ENCODE data around the gene CRYBG1. TPM values are rescaled to one million over a fixed set of nuclear protein-coding genes. Genes with fewer than 3 reads are reported as not detected.
A peak's percentile ranks its signal among the peaks of the same experiment; 100 is the strongest.

CRYBG1 gene
- total and polyA plus RNA-seq, 8 donors, result 9.9 to 37.1 (median 14.4) TPM

DNA sequence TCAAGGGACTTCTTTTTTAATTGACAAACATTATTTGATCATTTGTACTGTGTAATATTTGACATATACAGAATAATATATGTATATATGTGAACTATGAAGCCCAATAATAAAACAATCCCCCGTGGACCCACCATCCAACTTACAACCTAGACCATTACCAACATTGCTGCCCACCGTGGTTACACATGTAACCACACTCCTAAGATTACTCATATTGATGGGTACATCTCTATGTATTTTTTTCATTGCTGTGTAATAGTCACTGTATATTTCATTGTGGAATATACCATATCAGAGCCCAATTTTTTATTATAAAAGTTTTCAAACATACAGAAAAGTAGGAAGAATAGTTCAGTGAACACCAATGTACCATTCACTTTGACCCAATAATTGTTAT lies 174.5 kb downstream of the CRYBG1 start:
- TF ChIP-seq, protein P1, sequence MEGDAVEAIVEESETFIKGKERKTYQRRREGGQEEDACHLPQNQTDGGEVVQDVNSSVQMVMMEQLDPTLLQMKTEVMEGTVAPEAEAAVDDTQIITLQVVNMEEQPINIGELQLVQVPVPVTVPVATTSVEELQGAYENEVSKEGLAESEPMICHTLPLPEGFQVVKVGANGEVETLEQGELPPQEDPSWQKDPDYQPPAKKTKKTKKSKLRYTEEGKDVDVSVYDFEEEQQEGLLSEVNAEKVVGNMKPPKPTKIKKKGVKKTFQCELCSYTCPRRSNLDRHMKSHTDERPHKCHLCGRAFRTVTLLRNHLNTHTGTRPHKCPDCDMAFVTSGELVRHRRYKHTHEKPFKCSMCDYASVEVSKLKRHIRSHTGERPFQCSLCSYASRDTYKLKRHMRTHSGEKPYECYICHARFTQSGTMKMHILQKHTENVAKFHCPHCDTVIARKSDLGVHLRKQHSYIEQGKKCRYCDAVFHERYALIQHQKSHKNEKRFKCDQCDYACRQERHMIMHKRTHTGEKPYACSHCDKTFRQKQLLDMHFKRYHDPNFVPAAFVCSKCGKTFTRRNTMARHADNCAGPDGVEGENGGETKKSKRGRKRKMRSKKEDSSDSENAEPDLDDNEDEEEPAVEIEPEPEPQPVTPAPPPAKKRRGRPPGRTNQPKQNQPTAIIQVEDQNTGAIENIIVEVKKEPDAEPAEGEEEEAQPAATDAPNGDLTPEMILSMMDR (IDR thresholded peaks at IDR 0.05), result no peak
- Histone ChIP-seq H3K36me3 (peaks cover 0 to 54% of the 10 kb centered on the region in 2 donors), H3K9me3 (no peaks in the 10 kb centered on the region), H3K4me3 (no peak overlapping the region), H3K4me1 (peaks cover 0 to 49% of the 10 kb centered on the region in 2 donors), H3K27ac (no peak overlapping the region), H3K27me3 (no peaks in the 10 kb centered on the region)
- ATAC-seq (no peak), DNase-seq (no peak)
- intact Hi-C loops (cut with DNase I), result no loop called here

DNA sequence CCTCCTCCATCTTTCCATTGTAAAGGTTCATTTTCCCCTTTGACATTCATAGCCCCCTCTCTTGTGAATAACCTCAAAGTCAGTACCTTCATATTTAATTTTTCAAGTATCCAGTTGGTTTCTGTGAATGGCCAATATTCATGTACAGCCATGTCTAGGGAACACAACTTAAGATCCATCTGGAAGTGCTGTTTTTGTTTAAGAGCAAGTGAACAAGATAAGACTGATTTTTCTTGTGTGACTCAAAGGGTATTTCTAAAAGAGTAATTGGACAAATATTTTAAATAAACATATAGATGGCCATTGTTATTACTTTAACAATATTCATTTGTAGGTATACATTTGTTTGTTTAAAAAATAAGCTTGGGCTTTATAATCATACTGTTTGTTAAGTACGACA lies 175.8 kb downstream of the CRYBG1 start:
- Histone ChIP-seq H3K4me3 (no peak overlapping the region), H3K27me3 (no peaks in the 10 kb centered on the region), H3K36me3 (peaks cover 0 to 42% of the 10 kb centered on the region in 2 donors), H3K9me3 (no peaks in the 10 kb centered on the region), H3K27ac (no peak overlapping the region), H3K4me1 (peaks cover 0 to 62% of the 10 kb centered on the region in 2 donors)
- TF ChIP-seq, protein P1 (IDR thresholded peaks at IDR 0.05), result no peak
- DNase-seq, result no peak
- no peak for ATAC-seq
- intact Hi-C loops (cut with DNase I), result no loop called here

DNA sequence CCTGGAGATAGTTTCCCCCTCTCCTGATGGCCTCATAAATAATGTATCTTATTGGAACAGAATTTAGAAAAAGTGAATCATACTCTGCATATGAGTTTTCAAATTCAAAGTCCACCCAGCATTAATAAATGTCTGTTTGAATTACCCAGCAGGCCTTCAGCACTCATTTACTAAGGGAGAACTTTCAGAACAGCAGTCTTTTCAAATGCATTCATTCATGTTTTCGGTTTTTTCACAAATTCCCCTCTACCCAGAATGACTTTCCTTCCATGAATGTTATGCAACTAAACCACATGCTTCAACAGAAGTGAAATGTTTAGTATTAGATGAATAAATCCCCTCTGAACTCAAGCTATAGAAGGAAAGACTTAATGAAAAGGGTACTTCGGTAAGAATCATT lies 176.3 kb downstream of the CRYBG1 start:
- DNase-seq, result no peak
- H3K36me3 ChIP-seq, result peaks cover 0 to 37% of the 10 kb centered on the region in 2 donors
- ATAC-seq, result no peak

DNA sequence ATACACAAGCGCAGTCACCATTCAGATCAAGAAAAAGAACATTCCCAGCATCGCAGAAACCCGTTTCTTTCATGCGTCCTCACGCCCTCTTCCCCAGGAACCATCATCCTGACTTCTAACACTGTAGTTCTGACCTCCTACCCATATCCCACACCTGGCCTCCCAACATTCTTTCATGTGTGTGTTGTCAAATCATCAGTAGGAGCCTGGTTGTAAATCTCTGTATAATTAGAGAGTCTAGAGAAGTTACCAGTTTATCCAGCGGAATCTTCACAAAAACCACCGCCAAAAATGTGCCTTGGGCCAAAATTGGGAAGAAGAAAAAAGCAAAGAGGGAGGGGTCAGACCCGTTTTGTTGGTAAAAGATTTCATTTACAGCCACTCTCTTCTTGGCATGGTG lies 177.1 kb downstream of the CRYBG1 start:
- Histone ChIP-seq H3K4me1 (peaks cover 0 to 62% of the 10 kb centered on the region in 2 donors), H3K4me3 (no peak overlapping the region), H3K27ac (peak overlapping the region in 1 of 2 donors; percentile 45), H3K36me3 (peaks cover 0 to 31% of the 10 kb centered on the region in 2 donors), H3K27me3 (no peaks in the 10 kb centered on the region), H3K9me3 (no peaks in the 10 kb centered on the region)
- intact Hi-C loops (cut with DNase I), result no loop called here
- ATAC-seq, result no peak
- TF ChIP-seq, protein P1 (IDR thresholded peaks at IDR 0.05), result no peak
- DNase-seq, result no peak

More for the DNA sequence above, 176.3 kb downstream of the CRYBG1 start:
- peak overlapping the region in 1 of 2 donors; percentile 45 for H3K27ac ChIP-seq
- TF ChIP-seq, protein P1 (IDR thresholded peaks at IDR 0.05), result no peak
- intact Hi-C loops (cut with DNase I), result no loop called here
- peaks cover 0 to 62% of the 10 kb centered on the region in 2 donors for H3K4me1 ChIP-seq
- H3K27me3 ChIP-seq, result no peaks in the 10 kb centered on the region
- H3K9me3 ChIP-seq, result no peaks in the 10 kb centered on the region
- no peak overlapping the region for H3K4me3 ChIP-seq

DNA sequence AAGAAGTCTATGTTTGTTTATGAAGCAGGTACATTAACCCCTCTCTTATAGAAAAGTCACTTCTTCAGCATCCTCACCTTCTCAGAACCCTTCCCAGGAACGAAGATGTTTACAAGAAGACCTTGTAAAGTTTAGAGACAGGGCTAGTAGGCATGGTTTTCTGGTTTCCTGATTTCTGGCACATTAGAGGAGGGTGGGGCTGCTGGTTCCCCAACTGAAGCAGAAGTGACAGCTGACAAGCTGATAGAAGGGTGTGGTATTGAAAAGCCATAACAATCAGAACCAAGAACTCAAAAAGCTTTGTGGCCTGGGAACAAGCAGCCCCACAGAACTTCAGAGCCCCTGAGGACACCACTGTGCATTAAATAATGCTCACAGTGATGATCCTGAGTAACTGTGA lies 177.6 kb downstream of the CRYBG1 start:
- Histone ChIP-seq H3K9me3 (no peaks in the 10 kb centered on the region), H3K27me3 (no peaks in the 10 kb centered on the region), H3K4me3 (no peak overlapping the region), H3K4me1 (peaks cover 0 to 57% of the 10 kb centered on the region in 2 donors), H3K36me3 (peaks cover 0 to 31% of the 10 kb centered on the region in 2 donors), H3K27ac (peak overlapping the region in 1 of 2 donors; percentile 45)
- ATAC-seq (peak; percentile 52), DNase-seq (no peak)
- TF ChIP-seq, protein P1 (IDR thresholded peaks at IDR 0.05), result no peak
- intact Hi-C loops (cut with DNase I), result no loop called here

Data from left lung (tissue), 10 donors.